Renal pelvis (tissue), 4 donors: ENCODE results near the gene NR5A1. TPM values are rescaled to one million over a fixed set of nuclear protein-coding genes. Genes with fewer than 3 reads are reported as not detected.

Experiments used
- DNase-seq: peaks from one replicate; pipeline ENCODE4 v3.0.0-alpha.2; 2013
- polyA plus RNA-seq, 3 donors: library from polyadenylated mRNA; unstranded; fragments of 120-200 nt; gene quantifications; one replicate each; pipeline ENCODE4 v1.2.1, GENCODE V29; 2013; ENCODE audit not compliant: insufficient read length in 3 of 3

NR5A1 gene
- polyA plus RNA-seq, 3 donors = 0.08 to 0.34 (median 0.19) TPM

- DNase-seq = no peak
These were observed 49.2 kb downstream of the NR5A1 start for GRCh38 chr9:124457887-124458431.

- DNase-seq = no peak
These were observed 49.9 kb downstream of the NR5A1 start for GRCh38 chr9:124457079-124457886.

- no peak for DNase-seq
These were observed 50.7 kb downstream of the NR5A1 start for GRCh38 chr9:124456341-124457078.

DNA sequence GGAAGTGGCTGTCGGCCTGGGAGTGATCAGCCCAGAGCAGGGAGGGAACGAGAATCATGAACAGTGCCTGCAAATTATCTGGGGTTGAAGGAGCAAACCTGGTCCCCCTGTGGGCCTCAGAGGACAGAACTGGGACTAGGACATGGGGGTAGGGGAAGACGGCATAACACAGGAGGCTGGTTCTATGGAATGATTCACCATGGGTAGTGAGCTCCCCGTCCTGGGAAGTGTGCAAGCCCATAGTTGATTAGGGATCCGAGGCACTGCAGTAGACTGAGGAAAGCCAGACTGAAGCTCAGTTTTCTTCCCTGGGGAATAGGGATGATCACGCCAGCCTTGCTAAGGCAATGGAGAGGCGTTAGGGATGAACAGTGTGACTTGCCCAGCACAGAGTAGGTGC, 51.4 kb downstream of the NR5A1 start:
- no peak for DNase-seq

- DNase-seq = no peak
These were observed 52.3 kb downstream of the NR5A1 start for GRCh38 chr9:124454791-124455443.

- no peak for DNase-seq
These were observed 52.9 kb downstream of the NR5A1 start for GRCh38 chr9:124454296-124454695.

GRCh38 chr9:124453586-124454191, 53.5 kb downstream of the NR5A1 start:
- DNase-seq = no peak

DNA sequence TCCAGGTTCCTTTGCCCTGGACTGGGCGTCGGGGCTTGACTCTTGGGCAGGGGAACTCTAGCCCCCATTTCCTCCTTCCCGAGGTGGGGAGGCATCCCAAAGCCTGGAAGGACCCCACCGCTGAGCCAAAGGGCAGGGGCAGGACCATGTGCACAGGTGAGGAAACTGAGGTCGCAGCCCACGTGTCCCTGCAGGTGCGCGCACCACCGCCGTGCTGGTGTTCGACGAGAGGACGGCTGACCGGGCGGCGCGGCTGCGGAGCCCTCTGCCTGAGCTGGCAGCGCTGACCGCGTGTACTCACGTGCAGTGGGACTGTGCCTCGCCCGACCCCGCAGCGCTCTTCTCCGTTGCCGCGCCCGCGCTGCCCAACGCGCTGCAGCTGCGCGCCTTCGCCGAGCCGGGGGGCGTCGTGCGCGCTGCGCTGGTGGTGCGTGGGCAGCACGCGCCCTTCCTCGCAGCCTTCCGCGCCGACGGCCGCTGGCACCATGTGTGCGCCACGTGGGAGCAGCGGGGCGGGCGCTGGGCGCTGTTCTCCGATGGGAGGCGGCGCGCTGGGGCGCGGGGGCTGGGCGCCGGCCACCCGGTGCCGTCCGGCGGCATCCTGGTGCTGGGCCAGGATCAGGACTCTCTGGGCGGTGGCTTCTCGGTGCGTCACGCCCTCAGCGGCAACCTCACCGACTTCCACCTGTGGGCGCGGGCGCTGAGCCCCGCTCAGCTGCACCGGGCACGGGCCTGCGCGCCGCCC, 54.2 kb downstream of the NR5A1 start:
- DNase-seq = no peak

GRCh38 chr9:124452326-124452725, 54.9 kb downstream of the NR5A1 start:
- no peak for DNase-seq

DNA sequence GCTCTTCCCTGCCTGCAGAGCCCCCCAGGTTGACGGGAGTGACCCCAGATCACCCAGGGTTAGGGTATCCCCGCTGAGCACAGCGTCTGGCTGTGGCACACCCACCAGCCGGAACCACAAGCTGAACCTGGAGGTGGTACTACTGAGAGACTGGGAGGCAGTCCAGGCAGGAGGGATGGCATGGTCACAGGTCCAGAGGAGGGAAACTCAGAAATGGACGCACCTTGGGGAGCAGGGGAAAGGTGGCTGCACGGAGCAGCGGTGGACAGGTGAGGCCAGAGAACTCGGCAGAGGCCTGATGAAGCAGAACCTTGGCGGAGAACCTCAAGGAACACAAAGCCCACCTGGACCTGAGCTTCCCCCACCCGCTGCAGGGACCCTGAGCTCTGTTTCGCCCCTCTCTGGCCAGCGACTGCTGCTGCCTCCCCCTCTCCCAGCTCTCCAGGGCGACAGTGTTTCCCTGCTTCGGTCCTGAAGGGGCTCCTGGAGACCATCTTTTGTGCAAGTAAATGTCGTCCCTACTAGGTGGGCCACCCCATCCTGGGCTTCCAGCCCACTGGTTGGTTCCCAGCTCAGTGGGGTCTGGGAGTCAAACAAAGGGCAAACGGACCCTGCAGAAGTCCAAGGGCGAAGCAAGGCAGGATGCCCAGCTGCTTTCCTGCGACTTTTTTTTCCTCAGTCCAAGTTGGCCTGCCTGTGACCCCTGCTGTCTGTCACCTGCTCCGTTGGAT, 56.1 kb downstream of the NR5A1 start:
- DNase-seq = no peak

DNA sequence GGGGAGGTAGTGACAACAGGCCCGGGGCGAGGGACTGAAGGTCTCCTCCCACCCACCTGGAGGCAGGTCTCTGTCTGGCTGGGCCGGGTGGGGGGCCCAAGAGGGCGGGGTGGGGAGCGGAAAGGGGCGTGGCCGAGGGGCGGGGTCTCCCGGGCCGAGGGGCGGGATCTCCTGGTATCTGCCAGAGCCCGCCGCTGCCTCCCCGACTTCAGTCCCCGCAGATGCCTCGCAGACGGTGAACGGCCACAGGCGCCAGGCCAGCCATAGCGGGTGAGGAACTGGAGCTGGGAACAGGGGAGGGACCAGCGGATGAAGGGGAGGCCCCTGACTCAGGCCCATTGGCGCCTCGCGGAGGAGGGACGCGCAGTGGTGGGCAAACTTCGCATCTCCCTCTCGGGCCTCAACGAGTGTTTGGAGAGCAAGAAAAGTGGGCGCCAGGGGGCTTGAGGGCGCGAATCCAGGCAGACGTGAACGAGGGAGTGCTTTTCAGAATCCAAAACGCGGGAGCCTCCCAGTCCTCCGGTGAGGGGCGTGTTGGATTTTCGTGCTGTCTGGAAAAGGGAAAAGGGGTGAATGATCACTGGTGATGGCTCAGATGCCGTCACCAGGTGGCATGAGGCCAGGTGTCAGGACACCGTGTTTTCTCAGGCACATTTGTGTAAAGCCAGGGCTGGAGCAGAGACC, 56.8 kb downstream of the NR5A1 start, which contains the start of gene ADGRD2:
Gene ADGRD2, plus strand, starts transcription at position 211 of the 684 bp plus-strand sequence. CDS start 1,216 bp downstream, outside the sequence.
- DNase-seq = peak; percentile 29

DNA sequence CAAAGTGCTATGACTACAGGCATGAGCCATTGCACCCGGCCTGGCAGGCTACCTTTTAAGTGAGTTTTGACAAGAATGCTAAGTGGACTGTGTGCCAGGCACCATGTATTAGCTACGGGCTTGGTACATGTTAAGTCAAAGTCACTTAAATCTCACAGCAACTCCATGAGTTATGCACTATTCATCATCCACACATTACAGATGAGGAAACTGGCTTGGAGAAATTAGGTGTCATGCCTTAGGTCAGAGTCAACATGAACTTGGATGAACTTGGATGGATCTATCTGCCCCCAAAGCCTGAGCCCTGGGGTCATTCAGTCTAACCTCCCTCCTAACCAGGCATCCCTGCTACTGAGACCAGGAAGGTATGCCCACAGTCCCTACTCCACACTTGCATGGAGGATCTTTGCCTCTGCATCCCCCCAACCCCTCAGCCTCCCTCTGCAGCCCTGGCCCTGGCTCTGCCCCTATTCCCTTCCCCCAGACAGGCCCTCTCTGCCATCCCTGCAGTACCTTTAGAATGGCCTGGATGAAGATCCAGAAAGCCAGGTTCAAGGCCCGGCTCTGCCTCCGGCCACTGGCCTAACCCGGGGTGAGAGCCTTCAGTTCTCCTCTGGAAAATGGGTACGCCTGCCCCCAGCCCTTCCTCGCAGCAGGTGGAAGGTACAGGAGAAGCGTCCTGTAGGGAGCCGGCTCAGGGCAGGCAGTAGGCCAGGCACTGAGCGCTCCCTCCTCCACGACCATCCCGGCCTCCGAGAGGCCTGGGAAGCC, 57.6 kb downstream of the NR5A1 start:
- DNase-seq = no peak

DNA sequence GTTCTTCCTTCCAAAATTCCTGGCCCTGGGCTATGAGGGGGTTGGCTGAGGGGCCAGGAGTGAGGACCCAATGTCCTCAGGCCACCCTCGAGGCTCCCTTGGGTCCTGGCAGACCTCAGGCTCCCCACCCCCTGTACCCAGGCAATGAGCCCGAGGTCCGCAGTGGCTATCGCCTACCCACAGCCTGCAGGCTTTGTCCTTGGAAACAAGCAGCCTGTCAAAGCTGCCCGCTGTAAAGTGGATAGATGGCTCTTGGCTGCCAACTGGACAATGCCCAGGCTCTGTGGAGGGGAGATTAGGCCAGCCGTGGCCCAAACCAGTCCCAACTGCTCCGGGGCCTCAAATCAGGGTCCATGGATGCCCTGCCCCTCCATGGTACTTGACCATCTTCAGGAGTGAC, 59.2 kb downstream of the NR5A1 start:
- DNase-seq = no peak

DNA sequence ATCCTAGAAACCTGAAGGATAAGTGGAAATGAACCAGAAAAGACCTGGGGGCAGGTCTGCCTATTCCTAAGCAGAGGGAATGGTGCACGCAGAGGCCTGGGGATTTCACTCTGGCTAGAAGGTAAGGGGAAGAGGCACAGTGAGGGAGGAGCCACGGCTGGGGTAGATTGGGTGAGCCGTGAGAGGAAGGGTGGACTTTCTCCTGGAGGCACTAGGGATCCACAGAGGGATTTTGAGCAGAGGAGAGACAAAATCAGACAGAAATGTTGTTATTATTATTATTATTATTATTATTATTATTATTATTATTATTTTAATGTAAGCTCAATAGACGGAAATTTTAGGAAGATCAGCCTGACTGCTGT, 59.9 kb downstream of the NR5A1 start:
- no peak for DNase-seq

DNA sequence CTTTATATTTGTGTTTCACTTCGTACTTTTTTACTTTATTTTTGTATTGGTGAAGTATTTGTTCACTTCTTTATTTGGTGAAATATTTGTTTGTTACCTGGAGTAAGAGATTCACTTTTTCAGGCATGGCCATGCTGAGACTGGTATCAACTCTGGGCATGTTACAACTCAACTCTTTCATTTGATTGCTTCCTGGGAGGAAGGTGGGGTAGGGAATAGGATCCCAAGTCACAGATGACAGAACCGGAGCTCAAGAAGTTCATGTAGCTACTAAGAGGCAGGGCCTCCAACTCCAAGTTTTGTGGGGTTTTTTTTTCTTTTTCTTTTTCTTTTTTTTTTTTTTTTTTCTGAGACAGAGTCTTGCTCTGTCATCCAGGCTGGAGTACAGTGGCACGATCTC, 63.0 kb downstream of the NR5A1 start:
- no peak for DNase-seq

GRCh38 chr9:124443625-124444024, 63.6 kb downstream of the NR5A1 start:
- no peak for DNase-seq

DNA sequence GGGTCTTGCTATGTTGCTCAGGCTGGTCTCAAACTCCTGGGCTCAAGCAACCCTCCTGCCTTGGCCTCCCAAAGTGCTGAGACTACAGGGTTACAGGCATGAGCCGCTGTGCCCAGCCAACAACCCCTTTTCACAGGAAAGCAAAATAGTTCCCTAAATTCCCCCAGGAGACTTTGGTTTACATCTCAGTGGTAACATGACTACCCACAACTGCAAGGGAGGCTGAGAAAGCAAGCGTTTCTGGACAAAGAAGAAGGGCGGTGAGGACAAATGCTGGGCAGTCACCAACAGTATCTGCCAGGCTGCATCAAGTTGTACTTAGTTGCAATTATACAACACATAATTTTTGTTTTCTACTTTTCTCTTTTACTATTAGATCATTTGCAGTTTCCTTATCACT, 64.4 kb downstream of the NR5A1 start:
- no peak for DNase-seq

DNA sequence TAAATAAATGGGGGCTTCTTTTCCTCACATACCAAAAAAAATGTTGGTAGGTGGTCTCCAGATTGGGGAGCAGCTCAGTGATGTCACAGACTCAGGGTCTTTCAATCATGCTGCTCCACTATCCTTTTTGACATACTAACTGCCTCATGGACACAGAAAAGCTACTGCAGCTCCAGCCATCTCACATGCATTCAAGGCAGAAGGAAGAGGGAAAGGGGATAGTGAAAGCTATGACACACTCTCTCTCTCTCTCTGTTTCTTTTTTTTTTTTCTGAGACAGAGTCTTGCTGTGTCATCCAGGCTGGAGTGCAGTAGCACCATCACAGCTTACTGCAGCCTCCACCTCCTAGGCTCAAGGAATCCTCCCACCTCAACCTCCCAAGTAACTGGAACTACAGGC, 64.8 kb downstream of the NR5A1 start:
- DNase-seq = no peak

GRCh38 chr9:124441291-124441690, 65.9 kb downstream of the NR5A1 start:
- DNase-seq = no peak
